OCI-LY7 (cell line): ENCODE measurements around the gene GALNT1. TPM values are rescaled to one million over a fixed set of nuclear protein-coding genes. Genes with fewer than 3 reads are reported as not detected.

Experiments used
- BruUV-seq: library from RNA; stranded (reverse); fragments of 400-500 nt; replicated peaks from 2 replicates; lab custom pipeline; 2021; lab: Mats Ljungman, UMichigan
- CTCF ChIA-PET: fragments of 300-600 bp; sonication (Branson Sonifier 250); formaldehyde crosslinking; loops from one replicate; lab custom pipeline; 2022; ENCODE audit warnings: antibody characterized with exemption; ENCODE audit not compliant: unreplicated experiment; lab: Charles Lee
- POLR2A ChIA-PET: fragments of 300-600 bp; sonication (Branson Sonifier 250); formaldehyde crosslinking; loops from one replicate; lab custom pipeline; 2022; ENCODE audit warnings: antibody characterized with exemption; lab: Charles Lee
- DNase-seq: peaks from one replicate; pipeline ENCODE4 v3.0.0-alpha.2; 2015; ENCODE audit warnings: low spot score
- H2AFZ ChIP-seq: fragments of 200-600 bp; sonication (generic), shearing (Covaris generic); 2 replicates; pipeline ENCODE4 v1.6.1; 2014; ENCODE audit warnings: mild to moderate bottlenecking, antibody characterized with exemption, low read length, moderate library complexity
- H3K27ac ChIP-seq: fragments of 200-600 bp; sonication (generic); 2 replicates; pipeline ENCODE4 v1.5.1; 2014; ENCODE audit warnings: mixed run types, low read depth, mild to moderate bottlenecking, moderate library complexity, low read length, inconsistent platforms; ENCODE audit not compliant: poor library complexity, severe bottlenecking
- H3K36me3 ChIP-seq: fragments of 200-600 bp; sonication (generic); 2 replicates; pipeline ENCODE4 v1.6.1; 2014; ENCODE audit warnings: mild to moderate bottlenecking, antibody characterized with exemption, low read length, moderate library complexity, mixed read lengths; ENCODE audit not compliant: insufficient read depth
- H3K4me1 ChIP-seq: fragments of 200-600 bp; sonication (generic); 2 replicates; pipeline ENCODE4 v1.5.1; 2014; ENCODE audit warnings: mild to moderate bottlenecking, low read length; ENCODE audit not compliant: insufficient read depth, poor library complexity, severe bottlenecking
- H3K4me2 ChIP-seq: fragments of 200-600 bp; sonication (generic); 2 replicates; pipeline ENCODE4 v1.6.1; 2014; ENCODE audit warnings: mild to moderate bottlenecking, low read length
- H3K4me3 ChIP-seq: fragments of 200-600 bp; sonication (generic); 2 replicates; pipeline ENCODE4 v1.5.1; 2014; ENCODE audit warnings: mild to moderate bottlenecking, low read depth, low read length; ENCODE audit not compliant: poor library complexity, severe bottlenecking
- H3K79me2 ChIP-seq: fragments of 200-600 bp; sonication (generic); 2 replicates; pipeline ENCODE4 v1.6.1; 2016; ENCODE audit warnings: low read depth, mild to moderate bottlenecking, low read length, moderate library complexity, mixed read lengths; ENCODE audit not compliant: insufficient read depth
- H3K9me2 ChIP-seq: fragments of 200-600 bp; sonication (generic); 2 replicates; pipeline ENCODE4 v1.6.1; 2016; ENCODE audit warnings: mild to moderate bottlenecking, low read length, mixed read lengths; ENCODE audit not compliant: insufficient read depth
- H3K9me3 ChIP-seq: fragments of 200-600 bp; sonication (generic); 2 replicates; pipeline ENCODE4 v1.6.1; 2014; ENCODE audit warnings: mild to moderate bottlenecking, mixed run types, low read length, mixed read lengths
- H4K20me1 ChIP-seq: fragments of 200-600 bp; sonication (generic); 2 replicates; pipeline ENCODE4 v1.6.1; 2014; ENCODE audit warnings: mild to moderate bottlenecking, antibody characterized with exemption, low read length, moderate library complexity, mixed read lengths; ENCODE audit not compliant: insufficient read depth
- CTCF ChIP-seq: fragments of 200-600 bp; sonication (generic); conservative IDR thresholded peaks from 2 replicates; pipeline ENCODE4 v1.5.1; 2014; ENCODE audit warnings: mild to moderate bottlenecking, antibody characterized with exemption, low read length, moderate library complexity, mixed read lengths
- EZH2phosphoT487 ChIP-seq: fragments of 200-600 bp; sonication (generic); IDR thresholded peaks from 2 replicates; pipeline ENCODE4 v1.6.1; 2018; ENCODE audit warnings: low read depth, borderline replicate concordance, mild to moderate bottlenecking, mixed run types, antibody characterized with exemption, low read length, moderate library complexity, mixed read lengths
- intact Hi-C: fragments of 100-400 bp; cut with micrococcal nuclease; formaldehyde crosslinking; loops from one replicate; pipeline ENCODE4 v1.10.0; 2022; ENCODE audit not compliant: unreplicated experiment
- total RNA-seq, 2 experiments: library from RNA; depleted of rRNA in 1 of 2; stranded (reverse); fragments of >200 nt in 1 of 2; shearing (Covaris generic) in 1 of 2; gene quantifications; 2 replicates each; pipeline ENCODE4 v1.2.3, GENCODE V29; 2014 to 2022

Gene GALNT1
- total RNA-seq, 2 experiments from 2014 or later: 22.0 to 37.2 TPM

DNA sequence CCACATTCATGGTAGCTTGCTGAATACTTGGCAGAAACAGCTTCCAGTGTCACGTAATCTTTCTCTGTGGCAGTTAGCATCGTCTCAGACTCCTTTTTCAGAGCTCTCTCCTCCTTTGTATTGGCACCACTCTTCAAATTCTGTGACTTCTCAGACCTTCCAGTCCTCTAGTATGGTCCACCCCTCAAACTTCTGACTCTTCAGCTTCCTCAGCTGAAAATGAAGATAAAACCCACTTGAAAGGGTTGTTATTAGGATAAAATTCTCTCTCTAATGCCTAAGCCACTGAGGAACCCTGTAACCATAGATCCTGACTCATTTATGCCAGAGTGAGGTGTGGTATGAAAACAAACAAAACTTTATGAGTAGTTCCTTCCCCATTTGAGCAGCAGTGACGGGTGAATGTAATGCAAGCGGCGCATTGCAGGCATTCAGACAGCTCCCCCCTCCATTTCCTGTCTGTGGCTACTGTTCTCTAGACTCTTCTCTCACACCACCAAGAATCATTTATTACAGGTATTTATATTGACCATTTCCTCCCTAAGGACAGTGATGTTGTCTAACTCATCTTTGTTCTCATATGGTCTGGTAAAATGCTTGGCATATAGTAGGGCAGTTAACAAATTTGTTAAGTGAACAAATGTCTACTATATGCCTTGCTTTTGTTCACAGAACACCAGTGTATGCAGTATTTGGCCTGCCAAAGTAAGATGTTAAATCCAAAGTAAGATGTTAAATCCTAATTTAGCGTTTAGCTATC lies 35.3 kb downstream of the GALNT1 start:
- H3K27ac ChIP-seq: peak overlapping the region; percentile 76
- H3K4me2 ChIP-seq: peak overlapping the region; percentile 74
- no peaks in the 10 kb centered on the region for H3K36me3 ChIP-seq
- DNase-seq: peak; percentile 70
- ChIA-PET POLR2A (interaction anchor here (0.6 to 1.2 kb wide), 5 partner anchors 13 to 33 kb away, joined by 3 to 4 read pairs (median 3); no protein-coding TSS in a partner anchor), CTCF (no interaction called here)
- H3K9me3 ChIP-seq: no peaks in the 10 kb centered on the region
- no peak; the same call in 1 of the 2 replicates for TF ChIP-seq CTCF
- TF ChIP-seq EZH2phosphoT487: no peak
- no TSS peak for BruUV-seq
- no peaks in the 10 kb centered on the region for H3K9me2 ChIP-seq
- no peaks in the 10 kb centered on the region for H4K20me1 ChIP-seq
- intact Hi-C loops: no loop called here
- peak overlapping the region; percentile 82 for H2AFZ ChIP-seq
- H3K4me1 ChIP-seq: peaks cover 26% of the 10 kb centered on the region
- H3K79me2 ChIP-seq: peaks cover 7% of the 10 kb centered on the region; the same call in 1 of the 2 replicates
- peak overlapping the region; percentile 29 for H3K4me3 ChIP-seq

DNA sequence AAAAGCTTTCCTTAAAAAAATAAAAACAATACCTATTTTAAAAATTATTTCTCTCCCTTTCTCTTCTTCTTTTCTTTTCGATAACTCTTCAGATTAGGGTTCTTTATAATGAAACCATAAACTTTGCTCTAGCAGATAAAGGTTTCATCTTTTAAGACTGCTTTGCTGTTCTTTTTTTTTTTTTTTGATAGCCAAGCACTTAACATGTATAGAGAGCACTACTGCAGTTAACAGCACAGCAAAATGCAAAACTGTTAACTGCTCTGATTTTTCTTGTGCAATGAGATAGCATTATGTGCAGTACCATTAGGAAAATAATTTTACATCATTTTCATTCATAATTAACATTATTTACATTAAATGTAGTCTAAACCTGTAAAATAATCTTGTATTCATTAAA lies 36.3 kb downstream of the GALNT1 start:
- no peak for DNase-seq
- Histone ChIP-seq H4K20me1 (no peaks in the 10 kb centered on the region), H3K4me3 (peak overlapping the region; percentile 26), H3K9me3 (no peaks in the 10 kb centered on the region), H3K27ac (no peak overlapping the region), H3K4me2 (peak overlapping the region; percentile 74; the same call in 1 of the 2 replicates), H3K79me2 (peaks cover 12% of the 10 kb centered on the region; the same call in 1 of the 2 replicates), H2AFZ (no peak overlapping the region), H3K9me2 (no peaks in the 10 kb centered on the region), H3K4me1 (peaks cover 30% of the 10 kb centered on the region), H3K36me3 (no peaks in the 10 kb centered on the region)
- intact Hi-C loops: no loop called here
- TF ChIP-seq EZH2phosphoT487 (no peak), CTCF (no peak)
- ChIA-PET CTCF (no interaction called here), POLR2A (interaction anchor here (0.7 kb wide), 1 partner anchor 551 kb away, joined by 4 read pairs; no protein-coding TSS in a partner anchor)
- BruUV-seq: no TSS peak

DNA sequence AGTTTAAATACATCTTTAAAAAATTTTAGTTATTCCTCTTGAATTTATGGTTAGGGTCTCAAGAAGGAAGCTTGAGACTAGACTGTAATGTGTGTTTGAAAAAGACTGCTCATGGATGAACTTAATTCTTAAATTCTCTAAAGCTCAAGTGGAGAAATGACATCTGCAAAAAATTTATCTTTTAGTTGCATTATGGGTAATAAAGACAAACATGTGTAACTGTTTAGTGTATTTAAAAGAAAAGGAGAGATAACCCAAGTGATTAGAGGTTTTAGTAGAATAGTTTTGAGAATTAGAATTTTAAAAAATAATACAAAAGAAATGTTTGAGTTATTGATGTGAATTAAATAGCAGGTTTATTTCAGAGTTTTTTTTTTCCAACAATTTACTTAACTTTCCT lies 36.7 kb downstream of the GALNT1 start:
- H3K36me3 ChIP-seq: no peaks in the 10 kb centered on the region
- H3K27ac ChIP-seq: no peak overlapping the region
- ChIA-PET POLR2A (interaction anchor here (1.1 kb wide), 1 partner anchor 10 kb away, joined by 3 read pairs; no protein-coding TSS in a partner anchor), CTCF (no interaction called here)
- H3K9me3 ChIP-seq: no peaks in the 10 kb centered on the region
- intact Hi-C loops: no loop called here
- H3K9me2 ChIP-seq: no peaks in the 10 kb centered on the region
- peaks cover 34% of the 10 kb centered on the region for H3K4me1 ChIP-seq
- no peak overlapping the region for H2AFZ ChIP-seq
- H3K79me2 ChIP-seq: peaks cover 14% of the 10 kb centered on the region; the same call in 1 of the 2 replicates
- no peak overlapping the region for H3K4me2 ChIP-seq
- no peak overlapping the region for H3K4me3 ChIP-seq
- no TSS peak for BruUV-seq
- no peaks in the 10 kb centered on the region for H4K20me1 ChIP-seq
- no peak for TF ChIP-seq CTCF
- no peak for TF ChIP-seq EZH2phosphoT487
- DNase-seq: no peak
